ENCODE data around the gene KCNJ9.

KCNJ9 gene

GRCh38 chr1:160127865-160128523, 46.7 kb downstream of the KCNJ9 start:
- no peak for DNase-seq

- DNase-seq, result no peak
Observed at GRCh38 chr1:160128636-160129035, 47.3 kb downstream of the KCNJ9 start.

- DNase-seq, result no peak
Observed at GRCh38 chr1:160129046-160129445, 47.7 kb downstream of the KCNJ9 start.

GRCh38 chr1:160129558-160129957, 48.2 kb downstream of the KCNJ9 start:
- no peak for DNase-seq

- no peak for DNase-seq
Observed at GRCh38 chr1:160129966-160130365, 48.6 kb downstream of the KCNJ9 start.

- DNase-seq, result no peak
Observed at GRCh38 chr1:160130486-160130885, 49.1 kb downstream of the KCNJ9 start.

GRCh38 chr1:160130939-160131338, 49.6 kb downstream of the KCNJ9 start:
- DNase-seq, result no peak

GRCh38 chr1:160131803-160132565, 50.6 kb downstream of the KCNJ9 start:
- DNase-seq, result no peak

- no peak for DNase-seq
Observed at GRCh38 chr1:160133990-160134770, 52.8 kb downstream of the KCNJ9 start.

GRCh38 chr1:160134791-160135572, 53.6 kb downstream of the KCNJ9 start:
- no peak for DNase-seq

- no peak for DNase-seq
Observed at GRCh38 chr1:160136121-160136925, 55.0 kb downstream of the KCNJ9 start.

GRCh38 chr1:160136926-160137200, 55.5 kb downstream of the KCNJ9 start:
- no peak for DNase-seq

- DNase-seq, result no peak
Observed at GRCh38 chr1:160137216-160137862, 56.0 kb downstream of the KCNJ9 start.

- no peak for DNase-seq
Observed at GRCh38 chr1:160139840-160140239, 58.5 kb downstream of the KCNJ9 start.
